Measurements from ENCODE around the gene PCP2. TPM values are rescaled to one million over a fixed set of nuclear protein-coding genes. Genes with fewer than 3 reads are reported as not detected.
A peak's percentile ranks its signal among the peaks of the same experiment; 100 is the strongest.

PCP2 gene
- total and polyA plus RNA-seq, 2 of the 8 experiments (the other 6 are each of a cell fraction or from before 2014, with no cell fraction given) = not detected

- Histone ChIP-seq H4K5ac (ENCODE audit: insufficient read length, low read depth, low read length) (no peak overlapping the region), H3K36me3 (ENCODE audit: control insufficient read depth in 2 of 4, insufficient read depth in 4 of 4, low read length in 3 of 4) (peaks cover 0 to 12% (median 6%) of the 10 kb centered on the region in 4 experiments; a peak in 4 of 8 replicates), H4K91ac (replicated peaks; ENCODE audit: insufficient read length, low read length) (no peak overlapping the region), H3K18ac (ENCODE audit: extremely low read depth, low read length) (no peak overlapping the region), H2BK12ac (ENCODE audit: low read depth, low read length) (0 out of 2 replicates have a peak overlapping the region, but pooled peaks have one; percentile 4), H2BK5ac (ENCODE audit: low read depth, low read length) (no peak overlapping the region), H3K14ac (ENCODE audit: insufficient read length) (no peak overlapping the region), H4K20me1 (replicated peaks in 1 of 2; ENCODE audit: control insufficient read depth in 1 of 2, insufficient read depth in 2 of 2, low read length in 2 of 2) (peaks cover 0 to 8% of the 10 kb centered on the region in 2 experiments), H2BK20ac (ENCODE audit: low read length) (no peak overlapping the region), H3K79me1 (ENCODE audit: low read depth, low read length) (peaks cover 4% of the 10 kb centered on the region), H2BK15ac (ENCODE audit: low read length) (no peak overlapping the region), H2AFZ (ENCODE audit: low read length) (no peak overlapping the region), H3K4me2 (ENCODE audit: insufficient read depth in 1 of 2, low read depth in 2 of 2, low read length in 2 of 2) (no peak overlapping the region), H3K23me2 (ENCODE audit: low read depth, low read length) (peaks cover 4% of the 10 kb centered on the region; the same call in 1 of the 2 replicates), H3K56ac (replicated peaks; ENCODE audit: insufficient read length, low read depth, low read length) (no peak overlapping the region), H3K79me2 (ENCODE audit: control insufficient read depth in 1 of 2, insufficient read depth in 2 of 2, low read length in 2 of 2) (peaks cover 0 to 6% of the 10 kb centered on the region in 2 experiments; a peak in 1 of 4 replicates), H4K8ac (ENCODE audit: extremely low read depth, insufficient read depth, low read length) (no peak overlapping the region), H2AK5ac (ENCODE audit: low read depth, low read length) (no peak overlapping the region), H3K4me1 (replicated peaks in 1 of 4; ENCODE audit: control insufficient read depth in 3 of 4, insufficient read depth in 4 of 4, low read length in 3 of 4) (peaks cover 0 to 6% (median 4%) of the 10 kb centered on the region in 4 experiments; a peak in 5 of 7 replicates), H3K4me3 (ENCODE audit: extremely low read depth in 1 of 4, insufficient read depth in 2 of 4, low read depth in 3 of 4, low read length in 4 of 4) (no peak overlapping the region), H3K27me3 (replicated peaks in 1 of 4; ENCODE audit: control insufficient read depth in 3 of 4, extremely low read depth in 1 of 4, insufficient read depth in 3 of 4, low read length in 3 of 4) (peaks cover 0 to 8% (median 3%) of the 10 kb centered on the region in 4 experiments; a peak in 2 of 7 replicates), H3K4ac (replicated peaks; ENCODE audit: insufficient read length, low read depth, low read length) (no peak overlapping the region), H3K23ac (ENCODE audit: insufficient read length) (no peak overlapping the region), H3K9ac (replicated peaks in 1 of 4; ENCODE audit: extremely low read depth in 1 of 4, low read depth in 3 of 4, low read length in 3 of 4) (no peak overlapping the region), H3K9me3 (ENCODE audit: insufficient read depth in 2 of 2, low read depth in 1 of 2, low read length in 1 of 2) (no peaks in the 10 kb centered on the region), H3K27ac (ENCODE audit: low read depth, low read length) (no peak overlapping the region), H2BK120ac (replicated peaks; ENCODE audit: low read depth, low read length) (no peak overlapping the region)
- FAIRE-seq = no peak
- DNase-seq (ENCODE audit: low read depth in 1 of 2, low spot score in 2 of 2) = no peak
- ChIA-PET POLR2A (ENCODE audit: partially characterized antibody) (interaction anchor here (1.8 kb wide), 1 partner anchor 10 kb away, joined by 6 read pairs; the partner anchor contains the start of gene RETN), CTCF (ENCODE audit: partially characterized antibody) (interaction anchor here (0.6 to 1.9 kb wide), 6 partner anchors 22 to 196 kb away, joined by 3 to 9 read pairs (median 3); no protein-coding TSS in a partner anchor)
- no peak for TF ChIP-seq BRCA1 (IDR thresholded peaks at IDR 0.05; ENCODE audit: low read depth, low read length)
- TF ChIP-seq, protein P1, sequence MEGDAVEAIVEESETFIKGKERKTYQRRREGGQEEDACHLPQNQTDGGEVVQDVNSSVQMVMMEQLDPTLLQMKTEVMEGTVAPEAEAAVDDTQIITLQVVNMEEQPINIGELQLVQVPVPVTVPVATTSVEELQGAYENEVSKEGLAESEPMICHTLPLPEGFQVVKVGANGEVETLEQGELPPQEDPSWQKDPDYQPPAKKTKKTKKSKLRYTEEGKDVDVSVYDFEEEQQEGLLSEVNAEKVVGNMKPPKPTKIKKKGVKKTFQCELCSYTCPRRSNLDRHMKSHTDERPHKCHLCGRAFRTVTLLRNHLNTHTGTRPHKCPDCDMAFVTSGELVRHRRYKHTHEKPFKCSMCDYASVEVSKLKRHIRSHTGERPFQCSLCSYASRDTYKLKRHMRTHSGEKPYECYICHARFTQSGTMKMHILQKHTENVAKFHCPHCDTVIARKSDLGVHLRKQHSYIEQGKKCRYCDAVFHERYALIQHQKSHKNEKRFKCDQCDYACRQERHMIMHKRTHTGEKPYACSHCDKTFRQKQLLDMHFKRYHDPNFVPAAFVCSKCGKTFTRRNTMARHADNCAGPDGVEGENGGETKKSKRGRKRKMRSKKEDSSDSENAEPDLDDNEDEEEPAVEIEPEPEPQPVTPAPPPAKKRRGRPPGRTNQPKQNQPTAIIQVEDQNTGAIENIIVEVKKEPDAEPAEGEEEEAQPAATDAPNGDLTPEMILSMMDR (IDR thresholded peaks at IDR 0.05; ENCODE audit: control extremely low read depth in 1 of 3, insufficient read depth in 1 of 3, low read depth in 1 of 3, low read length in 3 of 3) = peak in 2 of 3 experiments; percentile 4 to 11; a peak in 2 of 4 replicates
- no peak for TF ChIP-seq EZH2 (IDR thresholded peaks at IDR 0.05; ENCODE audit: low read depth, low read length, severe bottlenecking)
- WGBS, 2 experiments (ENCODE audit: extremely low coverage in 1 of 2, insufficient coverage in 1 of 2, insufficient read length in 1 of 2, insufficient replicate concordance in 2 of 2, low coverage in 1 of 2, low lambda C conversion rate in 2 of 2, missing lambda C conversion rate in 1 of 2) = 72% methylated on average over 28 of the region's 30 CpGs; no CpG with 5 or more reads in 1 of the 2 experiments
These were observed 45.6 kb upstream of the PCP2 start for GRCh38 chr19:7678971-7679751.
